Lung (tissue), 12 donors: ENCODE measurements around the gene PITPNM2. TPM values are rescaled to one million over a fixed set of nuclear protein-coding genes. Genes with fewer than 3 reads are reported as not detected.

Source experiments
- ATAC-seq: fragments of 200-7000 bp; cut with Tn5 transposase; one replicate; pipeline ENCODE4 v1.9.1; 2020; ENCODE audit warnings: moderate number of reproducible peaks; ENCODE audit not compliant: insufficient read depth, low FRiP score
- DNase-seq, 3 donors: peaks; one replicate each; pipeline ENCODE4 v3.0.0-alpha.2; 2013 to 2017
- H3K27ac ChIP-seq, 2 donors: one replicate each; pipeline ENCODE4 v1.5.1; 2013; ENCODE audit warnings: mild to moderate bottlenecking in 2 of 2, moderate library complexity in 2 of 2, control low read depth in 1 of 2, inconsistent platforms in 1 of 2, low read depth in 1 of 2, low read length in 1 of 2
- H3K27me3 ChIP-seq, 3 donors: one replicate each; pipeline ENCODE4 v1.5.1; 2013; ENCODE audit warnings: low read length in 2 of 3; ENCODE audit not compliant: control insufficient read depth in 3 of 3, insufficient read depth in 3 of 3
- H3K36me3 ChIP-seq, 4 donors: one replicate each; pipeline ENCODE4 v1.5.1; 2013; ENCODE audit warnings: low read length in 4 of 4, mild to moderate bottlenecking in 1 of 4, moderate library complexity in 1 of 4; ENCODE audit not compliant: control insufficient read depth in 4 of 4, insufficient read depth in 4 of 4
- H3K4me1 ChIP-seq, 5 donors: one replicate each; pipeline ENCODE4 v1.5.1; 2013; ENCODE audit warnings: low read length in 5 of 5, mild to moderate bottlenecking in 2 of 5, moderate library complexity in 1 of 5; ENCODE audit not compliant: control insufficient read depth in 5 of 5, insufficient read depth in 5 of 5
- H3K4me3 ChIP-seq: one replicate; pipeline ENCODE4 v1.5.1; 2013; ENCODE audit warnings: mild to moderate bottlenecking, control low read depth, moderate library complexity
- H3K9ac ChIP-seq, 2 donors: one replicate each; pipeline ENCODE4 v1.5.1; 2013; ENCODE audit warnings: low read length in 2 of 2, control low read depth in 1 of 2; ENCODE audit not compliant: insufficient read depth in 1 of 2
- H3K9me3 ChIP-seq, 4 donors: one replicate each; pipeline ENCODE4 v1.5.1; 2013; ENCODE audit warnings: low read length in 3 of 4, mild to moderate bottlenecking in 1 of 4, moderate library complexity in 1 of 4; ENCODE audit not compliant: control insufficient read depth in 4 of 4, insufficient read depth in 3 of 4
- WGBS, 2 donors: extraction: QIAGEN DNeasy Blood & Tissue Kit; methylation state at CpG; one replicate each; pipeline ENCODE4 v1.1.7; 2013; 5-methylcytosine and 5-hydroxymethylcytosine counted together
- polyA plus RNA-seq, 2 donors: library from polyadenylated mRNA; stranded (reverse); fragments of 200-250 nt; gene quantifications; one replicate each; pipeline ENCODE4 v1.2.1, GENCODE V29; 2013
- total RNA-seq, 2 donors: library from RNA; depleted of rRNA in 1 of 2; stranded (reverse); fragments of >200 nt in 1 of 2; gene quantifications; one replicate each; pipeline ENCODE4 v1.2.1, GENCODE V29; 2014 to 2021
- TF ChIP-seq, protein P1 (sequence below): IDR thresholded peaks from 2 replicates; pipeline ENCODE4 v1.5.1; 2012; ENCODE audit warnings: mild to moderate bottlenecking; ENCODE audit errors: control extremely low read depth, extremely low read depth
- donor health status: control.
- donor health status: control.
- donor health status: Bipolar disorder and iron deficiency.
- donor health status: healthy.
- donor health status: DM: yes; HTN: yes; CAD: no.

Gene PITPNM2
- total and polyA plus RNA-seq, 4 donors, result 8.9 to 37.8 (median 16.2) TPM

DNA sequence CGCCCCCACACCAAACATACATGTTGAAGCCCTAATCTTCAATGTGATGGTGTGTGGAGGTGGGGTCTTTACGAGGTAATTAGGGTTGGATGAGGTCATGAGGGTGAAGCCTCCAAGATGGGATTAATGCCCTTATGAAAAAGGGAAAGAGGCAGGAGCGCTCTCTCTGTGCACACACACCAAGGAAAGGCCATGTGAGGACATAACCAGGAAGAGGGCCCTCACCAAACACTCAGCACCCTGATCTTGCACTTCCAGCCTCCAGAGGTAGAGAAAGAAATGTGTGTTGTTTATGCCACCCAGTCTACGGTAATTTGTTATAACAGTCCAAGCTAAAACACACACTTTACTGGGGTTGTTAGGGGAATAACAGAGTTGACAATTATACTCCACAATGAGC is 14.6 kb upstream of the PITPNM2 start:
- peak; percentile 15 for ATAC-seq
- no peaks in the 10 kb centered on the region for H3K9me3 ChIP-seq
- no peak for DNase-seq

DNA sequence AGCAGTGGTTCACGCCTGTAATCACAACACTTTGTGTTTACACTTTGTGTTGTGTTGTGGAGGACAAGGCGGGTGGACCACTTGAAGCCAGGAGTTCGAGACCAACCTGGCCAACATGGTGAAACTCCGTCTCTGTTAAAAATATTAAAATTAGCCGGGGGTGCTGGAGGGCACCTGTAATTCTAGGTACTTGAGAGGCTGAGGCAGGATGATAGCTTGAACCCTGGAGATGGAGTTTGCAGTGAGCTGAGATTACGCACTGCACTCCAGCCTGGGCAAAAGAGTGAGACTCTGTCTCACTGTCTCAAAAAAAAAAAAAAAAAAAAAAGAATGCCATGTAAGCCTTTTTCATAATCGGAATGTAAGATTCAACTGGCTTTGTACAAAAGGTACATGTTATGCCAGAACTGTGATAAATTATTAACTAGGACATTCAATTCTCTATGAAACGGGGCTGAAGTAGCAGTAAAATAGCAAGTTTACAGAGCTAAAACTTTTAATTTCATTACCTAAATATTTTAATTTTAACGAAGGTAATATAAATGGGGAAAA is 13.9 kb upstream of the PITPNM2 start:
- DNase-seq (peak in 1 of 3 donors; percentile 20), ATAC-seq (no peak)
- Histone ChIP-seq H3K36me3 (peaks cover 7 to 18% (median 11%) of the 10 kb centered on the region in 4 donors), H3K4me3 (no peak overlapping the region), H3K4me1 (peaks cover 0 to 13% (median 2%) of the 10 kb centered on the region in 5 donors), H3K27me3 (no peaks in the 10 kb centered on the region), H3K9me3 (no peaks in the 10 kb centered on the region), H3K27ac (no peak overlapping the region), H3K9ac (no peak overlapping the region)
- TF ChIP-seq, protein P1, sequence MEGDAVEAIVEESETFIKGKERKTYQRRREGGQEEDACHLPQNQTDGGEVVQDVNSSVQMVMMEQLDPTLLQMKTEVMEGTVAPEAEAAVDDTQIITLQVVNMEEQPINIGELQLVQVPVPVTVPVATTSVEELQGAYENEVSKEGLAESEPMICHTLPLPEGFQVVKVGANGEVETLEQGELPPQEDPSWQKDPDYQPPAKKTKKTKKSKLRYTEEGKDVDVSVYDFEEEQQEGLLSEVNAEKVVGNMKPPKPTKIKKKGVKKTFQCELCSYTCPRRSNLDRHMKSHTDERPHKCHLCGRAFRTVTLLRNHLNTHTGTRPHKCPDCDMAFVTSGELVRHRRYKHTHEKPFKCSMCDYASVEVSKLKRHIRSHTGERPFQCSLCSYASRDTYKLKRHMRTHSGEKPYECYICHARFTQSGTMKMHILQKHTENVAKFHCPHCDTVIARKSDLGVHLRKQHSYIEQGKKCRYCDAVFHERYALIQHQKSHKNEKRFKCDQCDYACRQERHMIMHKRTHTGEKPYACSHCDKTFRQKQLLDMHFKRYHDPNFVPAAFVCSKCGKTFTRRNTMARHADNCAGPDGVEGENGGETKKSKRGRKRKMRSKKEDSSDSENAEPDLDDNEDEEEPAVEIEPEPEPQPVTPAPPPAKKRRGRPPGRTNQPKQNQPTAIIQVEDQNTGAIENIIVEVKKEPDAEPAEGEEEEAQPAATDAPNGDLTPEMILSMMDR, result no peak
- 74 to 87% methylated on average over 9 of the region's 9 CpGs for WGBS, 2 donors

More for the DNA sequence above, 14.6 kb upstream of the PITPNM2 start:
- Histone ChIP-seq H3K4me3 (no peak overlapping the region), H3K27ac (peak overlapping the region in 1 of 2 donors; percentile 40), H3K27me3 (no peaks in the 10 kb centered on the region), H3K9ac (no peak overlapping the region), H3K36me3 (peaks cover 5 to 18% (median 11%) of the 10 kb centered on the region in 4 donors), H3K4me1 (peaks cover 0 to 13% (median 2%) of the 10 kb centered on the region in 5 donors)
- TF ChIP-seq, protein P1, result no peak
- 77 to 92% methylated on average over 4 of the region's 4 CpGs for WGBS, 2 donors

DNA sequence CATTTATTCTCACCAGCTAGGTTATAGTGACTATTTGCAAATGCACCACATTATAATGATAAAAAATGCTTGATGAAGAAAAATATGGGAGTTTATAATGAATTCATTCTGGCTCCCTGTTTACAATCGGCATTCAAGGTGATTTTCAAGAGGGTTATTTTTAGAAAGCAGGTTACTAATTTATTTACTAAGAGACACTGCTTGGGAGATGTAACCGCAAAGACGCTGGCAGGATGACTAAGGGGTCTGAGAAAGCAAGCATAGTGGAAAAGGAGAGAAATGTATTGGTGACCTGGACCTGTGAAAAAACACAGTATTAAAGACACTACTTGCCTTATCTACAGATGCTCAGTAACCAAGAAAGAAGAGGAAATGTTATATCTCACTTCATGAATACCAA is 13.3 kb upstream of the PITPNM2 start:
- WGBS, 2 donors, result 66 to 82% methylated on average over 3 of the region's 3 CpGs

More for the DNA sequence above, 13.3 kb upstream of the PITPNM2 start:
- ATAC-seq, result no peak
- H3K36me3 ChIP-seq, result peaks cover 7 to 18% (median 11%) of the 10 kb centered on the region in 4 donors
- H3K9me3 ChIP-seq, result no peaks in the 10 kb centered on the region
- H3K9ac ChIP-seq, result no peak overlapping the region
- no peak overlapping the region for H3K4me3 ChIP-seq
- H3K27me3 ChIP-seq, result no peaks in the 10 kb centered on the region
- DNase-seq, result no peak
- peaks cover 0 to 13% (median 2%) of the 10 kb centered on the region in 5 donors for H3K4me1 ChIP-seq
- no peak overlapping the region for H3K27ac ChIP-seq
- TF ChIP-seq, protein P1, result no peak
